HepG2 (cell line): ENCODE results near the gene THRAP3. TPM values are rescaled to one million over a fixed set of nuclear protein-coding genes. Genes with fewer than 3 reads are reported as not detected.

Experiments used
- ARHGAP35 ChIP-seq: sonication (generic); formaldehyde crosslinking; IDR thresholded peaks from 2 replicates; pipeline ENCODE4 v1.9.0; 2022; ENCODE audit warnings: mild to moderate bottlenecking, inconsistent platforms, moderate library complexity, missing genetic modification reagents, borderline replicate concordance
- ARID3A ChIP-seq: IDR thresholded peaks from 2 replicates; pipeline ENCODE4 v1.6.1; 2012; ENCODE audit warnings: low read depth, low read length, improper control_type of control experiment
- ATF1 ChIP-seq: IDR thresholded peaks from 2 replicates; pipeline ENCODE4 v1.6.1; 2016; ENCODE audit warnings: mild to moderate bottlenecking, control low read depth
- EHMT2 ChIP-seq: fragments of 200-600 bp; sonication (generic); IDR thresholded peaks from 2 replicates; pipeline ENCODE4 v1.7.0; 2017; ENCODE audit warnings: antibody characterized with exemption, low read depth, low read length, borderline replicate concordance
- FOXC1 ChIP-seq: sonication (generic); formaldehyde crosslinking; IDR thresholded peaks from 2 replicates; pipeline ENCODE4 v1.8.0; 2022; ENCODE audit warnings: mild to moderate bottlenecking, missing genetic modification reagents, borderline replicate concordance
- RBAK ChIP-seq: sonication (generic); formaldehyde crosslinking; IDR thresholded peaks from 2 replicates; pipeline ENCODE4 v1.5.1; 2020; ENCODE audit warnings: mild to moderate bottlenecking, missing genetic modification reagents
- RBFOX2 ChIP-seq: fragments of 200-400 bp; formaldehyde crosslinking; IDR thresholded peaks from 2 replicates; pipeline ENCODE4 v1.6.1; 2017; ENCODE audit warnings: low read depth, mild to moderate bottlenecking, low read length
- ZNF614 ChIP-seq: IDR thresholded peaks from 2 replicates; pipeline ENCODE4 v1.6.1; 2018; ENCODE audit warnings: missing biosample characterization, missing genetic modification reagents, inconsistent platforms, borderline replicate concordance
- ZNF776 ChIP-seq: sonication (generic); formaldehyde crosslinking; IDR thresholded peaks from 2 replicates; pipeline ENCODE4 v1.4.0; 2020; ENCODE audit warnings: mild to moderate bottlenecking, missing genetic modification reagents
- ZNF782 ChIP-seq: sonication (generic); formaldehyde crosslinking; IDR thresholded peaks from 2 replicates; pipeline ENCODE4 v1.4.0; 2020; ENCODE audit warnings: missing genetic modification reagents, mild to moderate bottlenecking, borderline replicate concordance
- polyA plus RNA-seq, 8 experiments: library from polyadenylated mRNA; depleted of rRNA in 3 of 8; stranded (reverse) in 7 of 8; unstranded in 1 of 8; fragments of >200 nt; fragmentation: Illumina TruSeq in 4 of 8; extraction: Trizol in 4 of 8; gene quantifications; 2 replicates each; pipeline versions ENCODE4 v1.2.1 to v1.2.3, GENCODE V29; 2011 to 2016; ENCODE audit warnings: low read depth in 4 of 8, missing spikeins in 1 of 8, mixed read lengths in 1 of 8; ENCODE audit not compliant: insufficient read depth in 1 of 8
- total RNA-seq, 5 experiments: library from RNA; depleted of rRNA; stranded (reverse); fragments of >200 nt; fragmentation: Illumina TruSeq; extraction: Trizol; gene quantifications; 2 replicates each; pipeline ENCODE4 v1.2.3, GENCODE V29; 2016; ENCODE audit warnings: low read depth in 1 of 5
- TF ChIP-seq, protein P1 (sequence below): sonication (generic); formaldehyde crosslinking; IDR thresholded peaks from 2 replicates; pipeline ENCODE4 v1.4.0; 2020; ENCODE audit warnings: low read depth, missing genetic modification reagents
- TF ChIP-seq, protein P2 (sequence below): sonication (generic); formaldehyde crosslinking; IDR thresholded peaks from 2 replicates; pipeline ENCODE4 v1.4.0; 2020; ENCODE audit warnings: mild to moderate bottlenecking, missing genetic modification reagents
- TF ChIP-seq, protein P3 (sequence below): sonication (generic); formaldehyde crosslinking; IDR thresholded peaks from 2 replicates; pipeline ENCODE4 v1.4.0; 2020; ENCODE audit warnings: missing genetic modification reagents
- TF ChIP-seq, protein P4 (sequence below): sonication (generic); formaldehyde crosslinking; IDR thresholded peaks from 2 replicates; pipeline ENCODE4 v1.9.0; 2021; ENCODE audit warnings: missing genetic modification reagents, borderline replicate concordance

THRAP3 gene
- total and polyA plus RNA-seq, 2 of the 13 experiments (the other 11 are each of a cell fraction or from before 2014, with no cell fraction given) = 45.0 to 92.6 TPM

DNA sequence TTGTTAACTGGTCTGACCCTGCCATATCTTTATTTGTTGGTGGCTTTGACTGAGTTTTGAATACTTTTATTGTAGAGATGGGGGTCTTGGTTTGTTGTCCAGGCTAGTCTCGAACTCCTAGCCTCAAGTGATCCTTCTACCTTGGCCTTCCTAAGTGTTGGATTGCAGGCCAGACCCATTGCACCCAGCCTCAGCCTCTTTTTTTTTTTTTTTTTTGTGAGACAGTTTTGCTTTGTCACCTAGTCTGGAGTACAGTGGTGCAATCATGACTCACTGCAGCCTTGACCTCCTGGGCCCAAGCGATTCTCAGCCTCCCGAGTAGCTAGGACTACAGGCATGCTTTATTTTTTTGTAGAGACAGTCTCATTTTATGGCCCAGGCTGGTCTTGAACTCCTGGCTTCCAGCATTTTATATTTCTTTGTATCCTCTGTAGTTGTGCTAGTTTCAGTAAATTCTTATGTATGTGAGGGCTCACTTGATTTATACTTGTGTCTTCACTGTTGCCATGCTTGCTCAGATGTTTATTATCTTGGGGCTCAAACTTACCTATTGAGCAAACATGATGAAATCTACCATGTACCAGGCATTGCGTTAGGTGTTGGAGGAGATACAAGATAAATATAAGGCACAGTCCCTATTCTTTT, 24.1 kb downstream of the THRAP3 start (continued):
- TF ChIP-seq, protein P1, sequence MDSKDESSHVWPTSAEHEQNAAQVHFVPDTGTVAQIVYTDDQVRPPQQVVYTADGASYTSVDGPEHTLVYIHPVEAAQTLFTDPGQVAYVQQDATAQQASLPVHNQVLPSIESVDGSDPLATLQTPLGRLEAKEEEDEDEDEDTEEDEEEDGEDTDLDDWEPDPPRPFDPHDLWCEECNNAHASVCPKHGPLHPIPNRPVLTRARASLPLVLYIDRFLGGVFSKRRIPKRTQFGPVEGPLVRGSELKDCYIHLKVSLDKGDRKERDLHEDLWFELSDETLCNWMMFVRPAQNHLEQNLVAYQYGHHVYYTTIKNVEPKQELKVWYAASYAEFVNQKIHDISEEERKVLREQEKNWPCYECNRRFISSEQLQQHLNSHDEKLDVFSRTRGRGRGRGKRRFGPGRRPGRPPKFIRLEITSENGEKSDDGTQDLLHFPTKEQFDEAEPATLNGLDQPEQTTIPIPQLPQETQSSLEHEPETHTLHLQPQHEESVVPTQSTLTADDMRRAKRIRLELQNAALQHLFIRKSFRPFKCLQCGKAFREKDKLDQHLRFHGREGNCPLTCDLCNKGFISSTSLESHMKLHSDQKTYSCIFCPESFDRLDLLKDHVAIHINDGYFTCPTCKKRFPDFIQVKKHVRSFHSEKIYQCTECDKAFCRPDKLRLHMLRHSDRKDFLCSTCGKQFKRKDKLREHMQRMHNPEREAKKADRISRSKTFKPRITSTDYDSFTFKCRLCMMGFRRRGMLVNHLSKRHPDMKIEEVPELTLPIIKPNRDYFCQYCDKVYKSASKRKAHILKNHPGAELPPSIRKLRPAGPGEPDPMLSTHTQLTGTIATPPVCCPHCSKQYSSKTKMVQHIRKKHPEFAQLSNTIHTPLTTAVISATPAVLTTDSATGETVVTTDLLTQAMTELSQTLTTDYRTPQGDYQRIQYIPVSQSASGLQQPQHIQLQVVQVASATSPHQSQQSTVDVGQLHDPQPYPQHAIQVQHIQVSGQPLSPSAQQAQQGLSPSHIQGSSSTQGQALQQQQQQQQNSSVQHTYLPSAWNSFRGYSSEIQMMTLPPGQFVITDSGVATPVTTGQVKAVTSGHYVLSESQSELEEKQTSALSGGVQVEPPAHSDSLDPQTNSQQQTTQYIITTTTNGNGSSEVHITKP (CRISPR knock-in tag) = 0 out of 2 replicates have a peak, but pooled peaks have one; percentile 24
- TF ChIP-seq ARHGAP35 = no peak
- no peak for TF ChIP-seq FOXC1 (CRISPR knock-in tag)
- no peak for TF ChIP-seq RBFOX2
- TF ChIP-seq, protein P2, sequence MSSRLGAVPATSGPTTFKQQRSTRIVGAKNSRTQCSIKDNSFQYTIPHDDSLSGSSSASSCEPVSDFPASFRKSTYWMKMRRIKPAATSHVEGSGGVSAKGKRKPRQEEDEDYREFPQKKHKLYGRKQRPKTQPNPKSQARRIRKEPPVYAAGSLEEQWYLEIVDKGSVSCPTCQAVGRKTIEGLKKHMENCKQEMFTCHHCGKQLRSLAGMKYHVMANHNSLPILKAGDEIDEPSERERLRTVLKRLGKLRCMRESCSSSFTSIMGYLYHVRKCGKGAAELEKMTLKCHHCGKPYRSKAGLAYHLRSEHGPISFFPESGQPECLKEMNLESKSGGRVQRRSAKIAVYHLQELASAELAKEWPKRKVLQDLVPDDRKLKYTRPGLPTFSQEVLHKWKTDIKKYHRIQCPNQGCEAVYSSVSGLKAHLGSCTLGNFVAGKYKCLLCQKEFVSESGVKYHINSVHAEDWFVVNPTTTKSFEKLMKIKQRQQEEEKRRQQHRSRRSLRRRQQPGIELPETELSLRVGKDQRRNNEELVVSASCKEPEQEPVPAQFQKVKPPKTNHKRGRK = no peak
- no peak for TF ChIP-seq ZNF782 (CRISPR knock-in tag)
- TF ChIP-seq ZNF614 (CRISPR knock-in tag) = peak; percentile 66; the same call in 1 of the 2 replicates
- TF ChIP-seq RBAK = no peak
- TF ChIP-seq, protein P3, sequence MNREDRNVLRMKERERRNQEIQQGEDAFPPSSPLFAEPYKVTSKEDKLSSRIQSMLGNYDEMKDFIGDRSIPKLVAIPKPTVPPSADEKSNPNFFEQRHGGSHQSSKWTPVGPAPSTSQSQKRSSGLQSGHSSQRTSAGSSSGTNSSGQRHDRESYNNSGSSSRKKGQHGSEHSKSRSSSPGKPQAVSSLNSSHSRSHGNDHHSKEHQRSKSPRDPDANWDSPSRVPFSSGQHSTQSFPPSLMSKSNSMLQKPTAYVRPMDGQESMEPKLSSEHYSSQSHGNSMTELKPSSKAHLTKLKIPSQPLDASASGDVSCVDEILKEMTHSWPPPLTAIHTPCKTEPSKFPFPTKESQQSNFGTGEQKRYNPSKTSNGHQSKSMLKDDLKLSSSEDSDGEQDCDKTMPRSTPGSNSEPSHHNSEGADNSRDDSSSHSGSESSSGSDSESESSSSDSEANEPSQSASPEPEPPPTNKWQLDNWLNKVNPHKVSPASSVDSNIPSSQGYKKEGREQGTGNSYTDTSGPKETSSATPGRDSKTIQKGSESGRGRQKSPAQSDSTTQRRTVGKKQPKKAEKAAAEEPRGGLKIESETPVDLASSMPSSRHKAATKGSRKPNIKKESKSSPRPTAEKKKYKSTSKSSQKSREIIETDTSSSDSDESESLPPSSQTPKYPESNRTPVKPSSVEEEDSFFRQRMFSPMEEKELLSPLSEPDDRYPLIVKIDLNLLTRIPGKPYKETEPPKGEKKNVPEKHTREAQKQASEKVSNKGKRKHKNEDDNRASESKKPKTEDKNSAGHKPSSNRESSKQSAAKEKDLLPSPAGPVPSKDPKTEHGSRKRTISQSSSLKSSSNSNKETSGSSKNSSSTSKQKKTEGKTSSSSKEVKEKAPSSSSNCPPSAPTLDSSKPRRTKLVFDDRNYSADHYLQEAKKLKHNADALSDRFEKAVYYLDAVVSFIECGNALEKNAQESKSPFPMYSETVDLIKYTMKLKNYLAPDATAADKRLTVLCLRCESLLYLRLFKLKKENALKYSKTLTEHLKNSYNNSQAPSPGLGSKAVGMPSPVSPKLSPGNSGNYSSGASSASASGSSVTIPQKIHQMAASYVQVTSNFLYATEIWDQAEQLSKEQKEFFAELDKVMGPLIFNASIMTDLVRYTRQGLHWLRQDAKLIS = no peak
- TF ChIP-seq ZNF776 (CRISPR knock-in tag) = no peak
- TF ChIP-seq, protein P4, sequence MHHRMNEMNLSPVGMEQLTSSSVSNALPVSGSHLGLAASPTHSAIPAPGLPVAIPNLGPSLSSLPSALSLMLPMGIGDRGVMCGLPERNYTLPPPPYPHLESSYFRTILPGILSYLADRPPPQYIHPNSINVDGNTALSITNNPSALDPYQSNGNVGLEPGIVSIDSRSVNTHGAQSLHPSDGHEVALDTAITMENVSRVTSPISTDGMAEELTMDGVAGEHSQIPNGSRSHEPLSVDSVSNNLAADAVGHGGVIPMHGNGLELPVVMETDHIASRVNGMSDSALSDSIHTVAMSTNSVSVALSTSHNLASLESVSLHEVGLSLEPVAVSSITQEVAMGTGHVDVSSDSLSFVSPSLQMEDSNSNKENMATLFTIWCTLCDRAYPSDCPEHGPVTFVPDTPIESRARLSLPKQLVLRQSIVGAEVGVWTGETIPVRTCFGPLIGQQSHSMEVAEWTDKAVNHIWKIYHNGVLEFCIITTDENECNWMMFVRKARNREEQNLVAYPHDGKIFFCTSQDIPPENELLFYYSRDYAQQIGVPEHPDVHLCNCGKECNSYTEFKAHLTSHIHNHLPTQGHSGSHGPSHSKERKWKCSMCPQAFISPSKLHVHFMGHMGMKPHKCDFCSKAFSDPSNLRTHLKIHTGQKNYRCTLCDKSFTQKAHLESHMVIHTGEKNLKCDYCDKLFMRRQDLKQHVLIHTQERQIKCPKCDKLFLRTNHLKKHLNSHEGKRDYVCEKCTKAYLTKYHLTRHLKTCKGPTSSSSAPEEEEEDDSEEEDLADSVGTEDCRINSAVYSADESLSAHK (CRISPR knock-in tag) = no peak
- no peak; the same call in 1 of the 2 replicates for TF ChIP-seq ATF1 (CRISPR knock-in tag)
- TF ChIP-seq EHMT2 = peak; percentile 69; the same call in 1 of the 2 replicates
- peak; percentile 26; the same call in 1 of the 2 replicates for TF ChIP-seq ARID3A
